A549 (cell line): ENCODE data around the gene ATRX. TPM values are rescaled to one million over a fixed set of nuclear protein-coding genes. Genes with fewer than 3 reads are reported as not detected.

ENCODE experiments used
- ATAC-seq, 2 experiments: fragments of 200-7000 bp in 1 of 2; fragments of >200 bp in 1 of 2; cut with Nextera tagmentation in 1 of 2; cut with Tn5 transposase in 1 of 2; 3 replicates each; pipeline versions ENCODE4 v1.8.0 to v1.9.1; 2018 to 2020; ENCODE audit warnings: mild to moderate bottlenecking in 1 of 2, moderate library complexity in 1 of 2
- CTCF ChIA-PET: fragments of 300-600 bp; sonication (Branson Sonifier 250); formaldehyde crosslinking; extraction: SDS; loops from one replicate; lab custom pipeline; 2021; ENCODE audit warnings: antibody characterized with exemption, inconsistent platforms; lab: Yijun Ruan, JAX
- POLR2A ChIA-PET: fragments of 350-600 bp; formaldehyde crosslinking; extraction: SDS; loops from one replicate; lab custom pipeline; 2021; ENCODE audit warnings: antibody characterized with exemption, inconsistent platforms; lab: Yijun Ruan, JAX
- DNase-seq, 2 experiments: peaks; one replicate each; pipeline versions ENCODE4 v3.0.0 to v3.0.0-alpha.2; 2011 to 2016; ENCODE audit warnings: low read depth in 1 of 2, low spot score in 1 of 2
- FAIRE-seq: peaks from 2 replicates; lab custom pipeline; 2011; peaks lifted over from hg19 to GRCh38; lab: Jason Lieb, UNC
- H3K27ac ChIP-seq, 2 experiments: fragments of >200 bp; sonication (Bioruptor Twin); formaldehyde crosslinking; 3 replicates each; pipeline ENCODE4 v1.5.1; 2016 to 2017
- H3K4me1 ChIP-seq: fragments of >200 bp; sonication (Bioruptor Twin); formaldehyde crosslinking; 3 replicates; pipeline ENCODE4 v1.6.1; 2016
- H3K4me2 ChIP-seq: fragments of >200 bp; sonication (Bioruptor Twin); formaldehyde crosslinking; 3 replicates; pipeline ENCODE4 v1.6.1; 2016
- H3K4me3 ChIP-seq: fragments of >200 bp; sonication (Bioruptor Twin); formaldehyde crosslinking; 3 replicates; pipeline ENCODE4 v1.5.1; 2016
- H3K9me3 ChIP-seq: fragments of >200 bp; sonication (Bioruptor Twin); formaldehyde crosslinking; 3 replicates; pipeline ENCODE4 v1.6.1; 2016
- BHLHE40 ChIP-seq: IDR thresholded peaks from 2 replicates; pipeline ENCODE4 v1.6.1; 2012; ENCODE audit warnings: low read depth, low read length, inconsistent platforms
- CBX2 ChIP-seq: fragments of 200-600 bp; sonication (generic); IDR thresholded peaks from 2 replicates; pipeline ENCODE4 v1.6.1; 2016; ENCODE audit warnings: low read depth, mild to moderate bottlenecking, borderline replicate concordance
- CBX8 ChIP-seq: fragments of 200-600 bp; sonication (generic); IDR thresholded peaks from 2 replicates; pipeline ENCODE4 v1.6.1; 2016
- CHD2 ChIP-seq: fragments of 150-350 bp; IDR thresholded peaks from 2 replicates; pipeline ENCODE4 v1.6.1; 2014; ENCODE audit warnings: low read length; ENCODE audit not compliant: partially characterized antibody
- EHMT2 ChIP-seq: fragments of 200-600 bp; sonication (generic); IDR thresholded peaks from 2 replicates; pipeline ENCODE4 v1.6.1; 2016; ENCODE audit warnings: antibody characterized with exemption, low read depth, mild to moderate bottlenecking, moderate library complexity
- EP300 ChIP-seq, 2 experiments: fragments of >200 bp; sonication (Bioruptor Twin); formaldehyde crosslinking; IDR thresholded peaks; 2 replicates in 1 of 2; 3 replicates in 1 of 2; pipeline ENCODE4 v1.6.1; 2016 to 2017
- FOSB ChIP-seq: fragments of 250-450 bp; sonication (Bioruptor Pico); IDR thresholded peaks from 2 replicates; pipeline ENCODE4 v1.5.0; 2020; ENCODE audit warnings: mild to moderate bottlenecking, moderate library complexity
- JUNB ChIP-seq: fragments of >200 bp; sonication (Bioruptor Twin); formaldehyde crosslinking; IDR thresholded peaks from 2 replicates; pipeline ENCODE4 v1.6.1; 2016
- KDM1A ChIP-seq: fragments of 200-600 bp; sonication (generic); IDR thresholded peaks from 2 replicates; pipeline ENCODE4 v1.6.1; 2016; ENCODE audit warnings: low read depth, mild to moderate bottlenecking
- KDM5A ChIP-seq: fragments of 200-600 bp; sonication (generic); IDR thresholded peaks from 2 replicates; pipeline ENCODE4 v1.6.1; 2016; ENCODE audit warnings: antibody characterized with exemption, mild to moderate bottlenecking
- MYC ChIP-seq: IDR thresholded peaks from 2 replicates; pipeline ENCODE4 v1.6.1; 2012; ENCODE audit warnings: mild to moderate bottlenecking, inconsistent platforms, low read length, improper control_type of control experiment, borderline replicate concordance
- POLR2A ChIP-seq: IDR thresholded peaks from 2 replicates; pipeline ENCODE4 v1.6.1; 2012; ENCODE audit warnings: mild to moderate bottlenecking, low read length
- POLR2AphosphoS2 ChIP-seq: conservative IDR thresholded peaks from 2 replicates; pipeline ENCODE4 v1.6.1; 2012; ENCODE audit warnings: low read length, improper control_type of control experiment, inconsistent platforms
- RAD21 ChIP-seq, 2 experiments: fragments of >200 bp in 1 of 2; sonication (Bioruptor Twin) in 1 of 2; formaldehyde crosslinking in 1 of 2; IDR thresholded peaks in 1 of 2; conservative IDR thresholded peaks in 1 of 2; 2 replicates in 1 of 2; 3 replicates in 1 of 2; pipeline ENCODE4 v1.6.1; 2012 to 2018; ENCODE audit warnings: inconsistent platforms in 1 of 2
- RCOR1 ChIP-seq: fragments of 150-350 bp; IDR thresholded peaks from 2 replicates; pipeline ENCODE4 v1.6.1; 2014; ENCODE audit warnings: antibody characterized with exemption, low read length, low read depth
- RNF2 ChIP-seq: fragments of 200-600 bp; sonication (generic); IDR thresholded peaks from 2 replicates; pipeline ENCODE4 v1.6.1; 2016; ENCODE audit warnings: low read depth, mild to moderate bottlenecking, antibody characterized with exemption, moderate library complexity, borderline replicate concordance
- SMC3 ChIP-seq: fragments of >200 bp; sonication (Bioruptor Twin); formaldehyde crosslinking; IDR thresholded peaks from 3 replicates; pipeline ENCODE4 v1.6.1; 2018; ENCODE audit warnings: inconsistent platforms
- TFCP2L1 ChIP-seq: fragments of 250-450 bp; sonication (Bioruptor Pico); IDR thresholded peaks from 2 replicates; pipeline ENCODE4 v1.5.0; 2021; ENCODE audit warnings: mild to moderate bottlenecking
- ZC3H11A ChIP-seq: fragments of 450-650 bp; IDR thresholded peaks from 2 replicates; pipeline ENCODE4 v1.6.1; 2014; ENCODE audit warnings: antibody characterized with exemption, mild to moderate bottlenecking
- WGBS: methylation state at CpG from one replicate; pipeline ENCODE4 v1.1.6; 2017; ENCODE audit errors: missing lambda C conversion rate; 5-methylcytosine and 5-hydroxymethylcytosine counted together
- polyA plus RNA-seq, 4 experiments: library from polyadenylated mRNA; depleted of rRNA in 3 of 4; stranded (reverse); fragments of >200 nt; fragmentation: RNase III in 1 of 4; extraction: RNeasy Plus Mini Kit Qiagen cat#74134 plus additional on column Dnase treatment in 1 of 4; gene quantifications; 2 replicates in 3 of 4; 3 replicates in 1 of 4; pipeline ENCODE4 v1.2.3, GENCODE V29; 2011 to 2017
- TF ChIP-seq, protein P1 (sequence below): fragments of 250-450 bp; sonication (Bioruptor Pico); IDR thresholded peaks from 2 replicates; pipeline ENCODE4 v1.5.0; 2020; ENCODE audit warnings: low read depth, mild to moderate bottlenecking, moderate library complexity
- TF ChIP-seq, protein P2 (sequence below): fragments of 250-450 bp; sonication (Bioruptor Pico); IDR thresholded peaks from 2 replicates; pipeline ENCODE4 v1.5.0; 2021; ENCODE audit warnings: mild to moderate bottlenecking, moderate library complexity, borderline replicate concordance
- TF ChIP-seq, protein P3 (sequence below): fragments of >200 bp; sonication (Bioruptor Twin); formaldehyde crosslinking; IDR thresholded peaks from 3 replicates; pipeline ENCODE4 v1.5.1; 2016
- TF ChIP-seq, protein P4 (sequence below): fragments of 150-350 bp; IDR thresholded peaks from 2 replicates; pipeline ENCODE4 v1.6.1; 2014; ENCODE audit warnings: low read depth, mild to moderate bottlenecking, low read length

The ATRX gene
- polyA plus RNA-seq, 2 of the 4 experiments (the other 2 are of a cell fraction), result 34.7 to 97.1 TPM

DNA sequence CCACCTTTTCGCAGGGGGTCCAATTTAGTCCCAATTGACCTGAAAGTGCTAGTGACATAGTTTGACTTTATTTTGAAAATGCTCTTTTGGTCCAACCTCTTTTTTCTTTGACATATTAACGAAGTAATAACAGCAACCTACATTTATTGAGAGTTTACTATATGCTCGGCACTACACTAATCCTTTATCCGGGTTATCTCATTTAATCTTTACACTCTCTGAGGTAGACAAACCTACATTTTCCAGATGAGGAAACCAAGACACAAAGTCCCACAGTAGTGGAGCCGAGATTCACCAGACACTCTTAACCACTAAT, 307 bp upstream of the ATRX start:
- peak; percentile 11 to 12; a peak in 2 of 6 replicates for ATAC-seq
- no peak for DNase-seq
- ChIA-PET POLR2A (no interaction called here), CTCF (no interaction called here)
- peaks cover 24% of the 10 kb centered on the region for H3K4me1 ChIP-seq
- H3K4me2 ChIP-seq, result peak overlapping the region; percentile 75
- WGBS, result 3% methylated on average over 5 of the region's 5 CpGs
- H3K27ac ChIP-seq, result peak overlapping the region; percentile 99 to 100
- peak overlapping the region; percentile 88 for H3K4me3 ChIP-seq
- no peak for TF ChIP-seq EHMT2
- TF ChIP-seq TFCP2L1 (CRISPR knock-in tag), result no peak
- TF ChIP-seq KDM1A, result no peak
- no peak for TF ChIP-seq POLR2AphosphoS2
- TF ChIP-seq POLR2A, result no peak
- TF ChIP-seq, protein P1, sequence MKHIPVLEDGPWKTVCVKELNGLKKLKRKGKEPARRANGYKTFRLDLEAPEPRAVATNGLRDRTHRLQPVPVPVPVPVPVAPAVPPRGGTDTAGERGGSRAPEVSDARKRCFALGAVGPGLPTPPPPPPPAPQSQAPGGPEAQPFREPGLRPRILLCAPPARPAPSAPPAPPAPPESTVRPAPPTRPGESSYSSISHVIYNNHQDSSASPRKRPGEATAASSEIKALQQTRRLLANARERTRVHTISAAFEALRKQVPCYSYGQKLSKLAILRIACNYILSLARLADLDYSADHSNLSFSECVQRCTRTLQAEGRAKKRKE (CRISPR knock-in tag), result no peak
- no peak for TF ChIP-seq SMC3
- TF ChIP-seq RCOR1, result no peak
- no peak for TF ChIP-seq EP300 (IDR thresholded peaks at IDR 0.05)
- TF ChIP-seq, protein P2, sequence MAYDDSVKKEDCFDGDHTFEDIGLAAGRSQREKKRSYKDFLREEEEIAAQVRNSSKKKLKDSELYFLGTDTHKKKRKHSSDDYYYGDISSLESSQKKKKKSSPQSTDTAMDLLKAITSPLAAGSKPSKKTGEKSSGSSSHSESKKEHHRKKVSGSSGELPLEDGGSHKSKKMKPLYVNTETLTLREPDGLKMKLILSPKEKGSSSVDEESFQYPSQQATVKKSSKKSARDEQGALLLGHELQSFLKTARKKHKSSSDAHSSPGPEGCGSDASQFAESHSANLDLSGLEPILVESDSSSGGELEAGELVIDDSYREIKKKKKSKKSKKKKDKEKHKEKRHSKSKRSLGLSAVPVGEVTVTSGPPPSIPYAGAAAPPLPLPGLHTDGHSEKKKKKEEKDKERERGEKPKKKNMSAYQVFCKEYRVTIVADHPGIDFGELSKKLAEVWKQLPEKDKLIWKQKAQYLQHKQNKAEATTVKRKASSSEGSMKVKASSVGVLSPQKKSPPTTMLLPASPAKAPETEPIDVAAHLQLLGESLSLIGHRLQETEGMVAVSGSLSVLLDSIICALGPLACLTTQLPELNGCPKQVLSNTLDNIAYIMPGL (CRISPR knock-in tag), result no peak
- TF ChIP-seq KDM5A, result no peak
- TF ChIP-seq, protein P3, sequence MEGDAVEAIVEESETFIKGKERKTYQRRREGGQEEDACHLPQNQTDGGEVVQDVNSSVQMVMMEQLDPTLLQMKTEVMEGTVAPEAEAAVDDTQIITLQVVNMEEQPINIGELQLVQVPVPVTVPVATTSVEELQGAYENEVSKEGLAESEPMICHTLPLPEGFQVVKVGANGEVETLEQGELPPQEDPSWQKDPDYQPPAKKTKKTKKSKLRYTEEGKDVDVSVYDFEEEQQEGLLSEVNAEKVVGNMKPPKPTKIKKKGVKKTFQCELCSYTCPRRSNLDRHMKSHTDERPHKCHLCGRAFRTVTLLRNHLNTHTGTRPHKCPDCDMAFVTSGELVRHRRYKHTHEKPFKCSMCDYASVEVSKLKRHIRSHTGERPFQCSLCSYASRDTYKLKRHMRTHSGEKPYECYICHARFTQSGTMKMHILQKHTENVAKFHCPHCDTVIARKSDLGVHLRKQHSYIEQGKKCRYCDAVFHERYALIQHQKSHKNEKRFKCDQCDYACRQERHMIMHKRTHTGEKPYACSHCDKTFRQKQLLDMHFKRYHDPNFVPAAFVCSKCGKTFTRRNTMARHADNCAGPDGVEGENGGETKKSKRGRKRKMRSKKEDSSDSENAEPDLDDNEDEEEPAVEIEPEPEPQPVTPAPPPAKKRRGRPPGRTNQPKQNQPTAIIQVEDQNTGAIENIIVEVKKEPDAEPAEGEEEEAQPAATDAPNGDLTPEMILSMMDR, result no peak
- no peak for TF ChIP-seq BHLHE40
- TF ChIP-seq RNF2, result no peak
- TF ChIP-seq CHD2, result no peak
- TF ChIP-seq FOSB (CRISPR knock-in tag), result no peak
- no peak for TF ChIP-seq ZC3H11A
- TF ChIP-seq JUNB, result no peak
- FAIRE-seq, result no peak
- no peaks in the 10 kb centered on the region for H3K9me3 ChIP-seq

DNA sequence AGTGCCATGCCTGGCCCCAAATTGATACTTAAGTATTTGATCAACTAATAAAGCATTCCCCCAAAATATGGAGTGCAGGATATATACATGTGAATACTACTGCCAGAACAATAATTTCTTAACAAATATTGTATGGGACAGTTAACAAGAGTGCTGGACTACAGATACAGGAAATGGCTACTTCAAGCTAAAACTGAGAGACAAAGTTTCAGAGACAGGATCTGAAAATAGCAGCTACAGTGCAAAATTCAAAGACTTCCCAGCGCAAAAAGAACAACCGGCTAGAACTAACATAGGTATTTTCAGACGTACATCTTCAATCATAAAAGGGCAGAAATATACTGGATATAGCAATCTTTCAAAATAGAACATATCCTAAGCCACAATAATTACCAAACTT, 6.3 kb downstream of the ATRX start:
- ATAC-seq, result no peak
- POLR2A ChIA-PET, result no interaction called here
- Histone ChIP-seq H3K4me2 (no peak overlapping the region), H3K27ac (no peak overlapping the region), H3K4me1 (peaks cover 11% of the 10 kb centered on the region), H3K9me3 (no peaks in the 10 kb centered on the region), H3K4me3 (no peak overlapping the region)
- no peak for FAIRE-seq
- no peak for DNase-seq
- no peak for TF ChIP-seq CBX8
- TF ChIP-seq, protein P4, sequence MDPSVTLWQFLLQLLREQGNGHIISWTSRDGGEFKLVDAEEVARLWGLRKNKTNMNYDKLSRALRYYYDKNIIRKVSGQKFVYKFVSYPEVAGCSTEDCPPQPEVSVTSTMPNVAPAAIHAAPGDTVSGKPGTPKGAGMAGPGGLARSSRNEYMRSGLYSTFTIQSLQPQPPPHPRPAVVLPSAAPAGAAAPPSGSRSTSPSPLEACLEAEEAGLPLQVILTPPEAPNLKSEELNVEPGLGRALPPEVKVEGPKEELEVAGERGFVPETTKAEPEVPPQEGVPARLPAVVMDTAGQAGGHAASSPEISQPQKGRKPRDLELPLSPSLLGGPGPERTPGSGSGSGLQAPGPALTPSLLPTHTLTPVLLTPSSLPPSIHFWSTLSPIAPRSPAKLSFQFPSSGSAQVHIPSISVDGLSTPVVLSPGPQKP, result no peak
- TF ChIP-seq RAD21 (conservative IDR thresholded peaks at IDR 0.05 in 1 of 2, IDR thresholded peaks at IDR 0.05 in 1 of 2), result no peak
- TF ChIP-seq CBX2, result no peak
- TF ChIP-seq CHD2, result no peak
- TF ChIP-seq MYC, result no peak
- CTCF ChIA-PET, result no interaction called here
- WGBS, result 77% methylated on average over 3 of the region's 3 CpGs
